A673 (cell line): ENCODE results near the gene ASTN2.

Experiments used
- CTCF ChIP-seq: fragments of 300-800, 200-600 bp; sonication (generic); conservative IDR thresholded peaks from 2 replicates; pipeline ENCODE4 v1.5.1; 2017; ENCODE audit warnings: low read depth, mild to moderate bottlenecking, antibody characterized with exemption, low read length, moderate library complexity, mixed read lengths
- EZH2 ChIP-seq: fragments of 200-600 bp; sonication (generic); IDR thresholded peaks from 2 replicates; pipeline ENCODE4 v1.6.1; 2017; ENCODE audit warnings: borderline replicate concordance, low read depth, mild to moderate bottlenecking, mixed read lengths, antibody characterized with exemption, low read length; ENCODE audit not compliant: poor library complexity, severe bottlenecking

- TF ChIP-seq CTCF (no peak), EZH2 (no peak)
Measured at GRCh38 chr9:116496167-116496566, 918.7 kb downstream of the ASTN2 start.
